ENCODE results near the gene PLA2G4F.

PLA2G4F gene

GRCh38 chr15:42152196-42152920 is 4.1 kb downstream of the PLA2G4F start:
- no peak for TF ChIP-seq CTCF (IDR thresholded peaks at IDR 0.05; ENCODE audit: low read depth, low read length)
- no peaks in the 10 kb centered on the region for H3K9me3 ChIP-seq
- no peaks in the 10 kb centered on the region for H3K36me3 ChIP-seq
- DNase-seq = no peak
- H3K27me3 ChIP-seq = no peaks in the 10 kb centered on the region
- H3K4me3 ChIP-seq (ENCODE audit: low read depth, low read length) = no peak overlapping the region
- H3K4me1 ChIP-seq = peaks cover 8% of the 10 kb centered on the region; the same call in 1 of the 2 replicates

- Histone ChIP-seq H3K9me3 (no peaks in the 10 kb centered on the region), H3K36me3 (no peaks in the 10 kb centered on the region), H3K4me3 (ENCODE audit: low read depth, low read length) (no peak overlapping the region), H3K27me3 (no peaks in the 10 kb centered on the region), H3K4me1 (peaks cover 8% of the 10 kb centered on the region; the same call in 1 of the 2 replicates)
- no peak for TF ChIP-seq CTCF (IDR thresholded peaks at IDR 0.05; ENCODE audit: low read depth, low read length)
- no peak for DNase-seq
Measured at GRCh38 chr15:42151736-42152135, 4.7 kb downstream of the PLA2G4F start.

- Histone ChIP-seq H3K4me1 (0 out of 2 replicates have a peak, but pooled peaks cover 3% of the 10 kb centered on the region), H3K36me3 (no peaks in the 10 kb centered on the region), H3K4me3 (ENCODE audit: low read depth, low read length) (no peak overlapping the region), H3K9me3 (no peaks in the 10 kb centered on the region), H3K27me3 (no peaks in the 10 kb centered on the region)
- TF ChIP-seq CTCF (IDR thresholded peaks at IDR 0.05; ENCODE audit: low read depth, low read length) = no peak
- no peak for DNase-seq
Measured at GRCh38 chr15:42151141-42151561, 5.3 kb downstream of the PLA2G4F start.

GRCh38 chr15:42150219-42150970 is 6.0 kb downstream of the PLA2G4F start:
- H3K4me1 ChIP-seq = no peaks in the 10 kb centered on the region
- DNase-seq = no peak
- TF ChIP-seq CTCF (IDR thresholded peaks at IDR 0.05; ENCODE audit: low read depth, low read length) = no peak
- no peaks in the 10 kb centered on the region for H3K9me3 ChIP-seq
- H3K36me3 ChIP-seq = no peaks in the 10 kb centered on the region
- H3K4me3 ChIP-seq (ENCODE audit: low read depth, low read length) = no peak overlapping the region
- no peaks in the 10 kb centered on the region for H3K27me3 ChIP-seq

GRCh38 chr15:42149493-42150218 is 6.8 kb downstream of the PLA2G4F start:
- H3K4me3 ChIP-seq (ENCODE audit: low read depth, low read length) = no peak overlapping the region
- no peak for TF ChIP-seq CTCF (IDR thresholded peaks at IDR 0.05; ENCODE audit: low read depth, low read length)
- H3K36me3 ChIP-seq = no peaks in the 10 kb centered on the region

More at GRCh38 chr15:42149493-42150218, 6.8 kb downstream of the PLA2G4F start:
- H3K27me3 ChIP-seq = no peaks in the 10 kb centered on the region
- H3K4me1 ChIP-seq = no peaks in the 10 kb centered on the region
- no peaks in the 10 kb centered on the region for H3K9me3 ChIP-seq
- no peak for DNase-seq

Measured in BE2C (cell line).